ENCODE measurements around the gene MTHFD1L.

The MTHFD1L gene

GRCh38 chr6:151001387-151002056, 136.0 kb downstream of the MTHFD1L start:
- H3K9ac ChIP-seq (ENCODE audit: low read depth, low read length) = no peak overlapping the region
- no peaks in the 10 kb centered on the region for H3K9me3 ChIP-seq (ENCODE audit: control insufficient read depth, insufficient read depth, low read length)
- no peaks in the 10 kb centered on the region for H3K27me3 ChIP-seq (ENCODE audit: control insufficient read depth, insufficient read depth, low read length)
- no peak overlapping the region for H3K4me3 ChIP-seq (ENCODE audit: low read depth, low read length)
- peaks cover 6% of the 10 kb centered on the region for H3K4me1 ChIP-seq (ENCODE audit: control insufficient read depth, insufficient read depth, low read length)
- H3K36me3 ChIP-seq (ENCODE audit: control insufficient read depth, insufficient read depth, low read length) = no peaks in the 10 kb centered on the region

GRCh38 chr6:151002057-151002450, 136.6 kb downstream of the MTHFD1L start:
- Histone ChIP-seq H3K9ac (ENCODE audit: low read depth, low read length) (no peak overlapping the region), H3K4me1 (ENCODE audit: control insufficient read depth, insufficient read depth, low read length) (peaks cover 6% of the 10 kb centered on the region), H3K4me3 (ENCODE audit: low read depth, low read length) (no peak overlapping the region), H3K36me3 (ENCODE audit: control insufficient read depth, insufficient read depth, low read length) (no peaks in the 10 kb centered on the region), H3K9me3 (ENCODE audit: control insufficient read depth, insufficient read depth, low read length) (no peaks in the 10 kb centered on the region), H3K27me3 (ENCODE audit: control insufficient read depth, insufficient read depth, low read length) (no peaks in the 10 kb centered on the region)

- H3K36me3 ChIP-seq (ENCODE audit: control insufficient read depth, insufficient read depth, low read length) = no peaks in the 10 kb centered on the region
- H3K4me3 ChIP-seq (ENCODE audit: low read depth, low read length) = no peak overlapping the region
- H3K9ac ChIP-seq (ENCODE audit: low read depth, low read length) = no peak overlapping the region
- peaks cover 6% of the 10 kb centered on the region for H3K4me1 ChIP-seq (ENCODE audit: control insufficient read depth, insufficient read depth, low read length)
- no peaks in the 10 kb centered on the region for H3K27me3 ChIP-seq (ENCODE audit: control insufficient read depth, insufficient read depth, low read length)
- no peaks in the 10 kb centered on the region for H3K9me3 ChIP-seq (ENCODE audit: control insufficient read depth, insufficient read depth, low read length)
These were observed 137.0 kb downstream of the MTHFD1L start for GRCh38 chr6:151002491-151002935.

- Histone ChIP-seq H3K9me3 (ENCODE audit: control insufficient read depth, insufficient read depth, low read length) (no peaks in the 10 kb centered on the region), H3K4me3 (ENCODE audit: low read depth, low read length) (no peak overlapping the region), H3K36me3 (ENCODE audit: control insufficient read depth, insufficient read depth, low read length) (no peaks in the 10 kb centered on the region), H3K27me3 (ENCODE audit: control insufficient read depth, insufficient read depth, low read length) (no peaks in the 10 kb centered on the region), H3K4me1 (ENCODE audit: control insufficient read depth, insufficient read depth, low read length) (peaks cover 6% of the 10 kb centered on the region), H3K9ac (ENCODE audit: low read depth, low read length) (no peak overlapping the region)
These were observed 139.0 kb downstream of the MTHFD1L start for GRCh38 chr6:151004383-151005024.

GRCh38 chr6:151005164-151005563, 139.7 kb downstream of the MTHFD1L start:
- Histone ChIP-seq H3K36me3 (ENCODE audit: control insufficient read depth, insufficient read depth, low read length) (no peaks in the 10 kb centered on the region), H3K4me1 (ENCODE audit: control insufficient read depth, insufficient read depth, low read length) (peaks cover 10% of the 10 kb centered on the region), H3K9ac (ENCODE audit: low read depth, low read length) (no peak overlapping the region), H3K9me3 (ENCODE audit: control insufficient read depth, insufficient read depth, low read length) (no peaks in the 10 kb centered on the region), H3K27me3 (ENCODE audit: control insufficient read depth, insufficient read depth, low read length) (no peaks in the 10 kb centered on the region), H3K4me3 (ENCODE audit: low read depth, low read length) (no peak overlapping the region)

- no peaks in the 10 kb centered on the region for H3K9me3 ChIP-seq (ENCODE audit: control insufficient read depth, insufficient read depth, low read length)
These were observed 140.6 kb downstream of the MTHFD1L start for GRCh38 chr6:151005896-151006632.

GRCh38 chr6:151007076-151007475, 141.6 kb downstream of the MTHFD1L start:
- Histone ChIP-seq H3K36me3 (ENCODE audit: control insufficient read depth, insufficient read depth, low read length) (no peaks in the 10 kb centered on the region), H3K9me3 (ENCODE audit: control insufficient read depth, insufficient read depth, low read length) (no peaks in the 10 kb centered on the region), H3K9ac (ENCODE audit: low read depth, low read length) (no peak overlapping the region), H3K27me3 (ENCODE audit: control insufficient read depth, insufficient read depth, low read length) (no peaks in the 10 kb centered on the region), H3K4me1 (ENCODE audit: control insufficient read depth, insufficient read depth, low read length) (peaks cover 11% of the 10 kb centered on the region), H3K4me3 (ENCODE audit: low read depth, low read length) (no peak overlapping the region)

More at GRCh38 chr6:151005896-151006632, 140.6 kb downstream of the MTHFD1L start:
- Histone ChIP-seq H3K4me3 (ENCODE audit: low read depth, low read length) (no peak overlapping the region), H3K27me3 (ENCODE audit: control insufficient read depth, insufficient read depth, low read length) (no peaks in the 10 kb centered on the region), H3K4me1 (ENCODE audit: control insufficient read depth, insufficient read depth, low read length) (peaks cover 11% of the 10 kb centered on the region), H3K9ac (ENCODE audit: low read depth, low read length) (no peak overlapping the region), H3K36me3 (ENCODE audit: control insufficient read depth, insufficient read depth, low read length) (no peaks in the 10 kb centered on the region)

- H3K36me3 ChIP-seq (ENCODE audit: control insufficient read depth, insufficient read depth, low read length) = no peaks in the 10 kb centered on the region
- H3K9ac ChIP-seq (ENCODE audit: low read depth, low read length) = no peak overlapping the region
- H3K4me1 ChIP-seq (ENCODE audit: control insufficient read depth, insufficient read depth, low read length) = peaks cover 11% of the 10 kb centered on the region
- no peaks in the 10 kb centered on the region for H3K27me3 ChIP-seq (ENCODE audit: control insufficient read depth, insufficient read depth, low read length)
- no peaks in the 10 kb centered on the region for H3K9me3 ChIP-seq (ENCODE audit: control insufficient read depth, insufficient read depth, low read length)
- H3K4me3 ChIP-seq (ENCODE audit: low read depth, low read length) = no peak overlapping the region
These were observed 142.4 kb downstream of the MTHFD1L start for GRCh38 chr6:151007922-151008321.

- H3K4me3 ChIP-seq (ENCODE audit: low read depth, low read length) = no peak overlapping the region
- H3K9me3 ChIP-seq (ENCODE audit: control insufficient read depth, insufficient read depth, low read length) = no peaks in the 10 kb centered on the region
- H3K27me3 ChIP-seq (ENCODE audit: control insufficient read depth, insufficient read depth, low read length) = no peaks in the 10 kb centered on the region
- H3K9ac ChIP-seq (ENCODE audit: low read depth, low read length) = no peak overlapping the region
- H3K36me3 ChIP-seq (ENCODE audit: control insufficient read depth, insufficient read depth, low read length) = no peaks in the 10 kb centered on the region
- H3K4me1 ChIP-seq (ENCODE audit: control insufficient read depth, insufficient read depth, low read length) = peaks cover 11% of the 10 kb centered on the region
These were observed 142.9 kb downstream of the MTHFD1L start for GRCh38 chr6:151008425-151008824.

- H3K9me3 ChIP-seq (ENCODE audit: control insufficient read depth, insufficient read depth, low read length) = no peaks in the 10 kb centered on the region
- no peaks in the 10 kb centered on the region for H3K27me3 ChIP-seq (ENCODE audit: control insufficient read depth, insufficient read depth, low read length)
- no peak overlapping the region for H3K4me3 ChIP-seq (ENCODE audit: low read depth, low read length)
- peaks cover 9% of the 10 kb centered on the region for H3K4me1 ChIP-seq (ENCODE audit: control insufficient read depth, insufficient read depth, low read length)
- no peak overlapping the region for H3K9ac ChIP-seq (ENCODE audit: low read depth, low read length)
- H3K36me3 ChIP-seq (ENCODE audit: control insufficient read depth, insufficient read depth, low read length) = no peaks in the 10 kb centered on the region
These were observed 144.1 kb downstream of the MTHFD1L start for GRCh38 chr6:151009576-151009975.

- no peak overlapping the region for H3K4me3 ChIP-seq (ENCODE audit: low read depth, low read length)
- H3K4me1 ChIP-seq (ENCODE audit: control insufficient read depth, insufficient read depth, low read length) = peaks cover 7% of the 10 kb centered on the region
- H3K36me3 ChIP-seq (ENCODE audit: control insufficient read depth, insufficient read depth, low read length) = no peaks in the 10 kb centered on the region
- no peak overlapping the region for H3K9ac ChIP-seq (ENCODE audit: low read depth, low read length)
- no peaks in the 10 kb centered on the region for H3K27me3 ChIP-seq (ENCODE audit: control insufficient read depth, insufficient read depth, low read length)
- no peaks in the 10 kb centered on the region for H3K9me3 ChIP-seq (ENCODE audit: control insufficient read depth, insufficient read depth, low read length)
These were observed 144.6 kb downstream of the MTHFD1L start for GRCh38 chr6:151010071-151010470.
